ENCODE results near the gene TGM2.

The TGM2 gene

GRCh38 chr20:38173237-38174156, 8.4 kb upstream of the TGM2 start:
- Histone ChIP-seq H3K9me3 (replicated peaks; ENCODE audit: insufficient read depth, low read length) (no peaks in the 10 kb centered on the region), H4K20me1 (ENCODE audit: insufficient read depth, low read length) (no peaks in the 10 kb centered on the region), H3K4me3 (ENCODE audit: low read length) (no peak overlapping the region), H3K27ac (ENCODE audit: low read length) (no peak overlapping the region), H3K27me3 (replicated peaks; ENCODE audit: insufficient read depth, low read length) (0 out of 2 replicates have a peak, but pooled peaks cover 3% of the 10 kb centered on the region), H3K79me2 (ENCODE audit: low read length) (no peaks in the 10 kb centered on the region), H3K4me2 (ENCODE audit: low read depth, low read length) (no peak overlapping the region), H3K9me2 (replicated peaks; ENCODE audit: insufficient read depth, low read length) (no peaks in the 10 kb centered on the region), H3K4me1 (ENCODE audit: low read length) (peaks cover 10% of the 10 kb centered on the region; the same call in 1 of the 2 replicates), H2AFZ (ENCODE audit: low read length) (no peak overlapping the region), H3K9ac (ENCODE audit: low read length) (no peak overlapping the region), H3F3A (ENCODE audit: insufficient read depth, low read length) (no peaks in the 10 kb centered on the region), H3K36me3 (replicated peaks; ENCODE audit: insufficient read depth, low read length) (no peaks in the 10 kb centered on the region)
- TF ChIP-seq, protein P1, sequence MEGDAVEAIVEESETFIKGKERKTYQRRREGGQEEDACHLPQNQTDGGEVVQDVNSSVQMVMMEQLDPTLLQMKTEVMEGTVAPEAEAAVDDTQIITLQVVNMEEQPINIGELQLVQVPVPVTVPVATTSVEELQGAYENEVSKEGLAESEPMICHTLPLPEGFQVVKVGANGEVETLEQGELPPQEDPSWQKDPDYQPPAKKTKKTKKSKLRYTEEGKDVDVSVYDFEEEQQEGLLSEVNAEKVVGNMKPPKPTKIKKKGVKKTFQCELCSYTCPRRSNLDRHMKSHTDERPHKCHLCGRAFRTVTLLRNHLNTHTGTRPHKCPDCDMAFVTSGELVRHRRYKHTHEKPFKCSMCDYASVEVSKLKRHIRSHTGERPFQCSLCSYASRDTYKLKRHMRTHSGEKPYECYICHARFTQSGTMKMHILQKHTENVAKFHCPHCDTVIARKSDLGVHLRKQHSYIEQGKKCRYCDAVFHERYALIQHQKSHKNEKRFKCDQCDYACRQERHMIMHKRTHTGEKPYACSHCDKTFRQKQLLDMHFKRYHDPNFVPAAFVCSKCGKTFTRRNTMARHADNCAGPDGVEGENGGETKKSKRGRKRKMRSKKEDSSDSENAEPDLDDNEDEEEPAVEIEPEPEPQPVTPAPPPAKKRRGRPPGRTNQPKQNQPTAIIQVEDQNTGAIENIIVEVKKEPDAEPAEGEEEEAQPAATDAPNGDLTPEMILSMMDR (IDR thresholded peaks at IDR 0.05; ENCODE audit: low read length): no peak
- no peak for TF ChIP-seq EZH2phosphoT487 (IDR thresholded peaks at IDR 0.05; ENCODE audit: low read length)
- no peak for TF ChIP-seq EZH2 (optimal IDR thresholded peaks at IDR 0.05; ENCODE audit: low read depth, low read length)
- DNase-seq: no peak

DNA sequence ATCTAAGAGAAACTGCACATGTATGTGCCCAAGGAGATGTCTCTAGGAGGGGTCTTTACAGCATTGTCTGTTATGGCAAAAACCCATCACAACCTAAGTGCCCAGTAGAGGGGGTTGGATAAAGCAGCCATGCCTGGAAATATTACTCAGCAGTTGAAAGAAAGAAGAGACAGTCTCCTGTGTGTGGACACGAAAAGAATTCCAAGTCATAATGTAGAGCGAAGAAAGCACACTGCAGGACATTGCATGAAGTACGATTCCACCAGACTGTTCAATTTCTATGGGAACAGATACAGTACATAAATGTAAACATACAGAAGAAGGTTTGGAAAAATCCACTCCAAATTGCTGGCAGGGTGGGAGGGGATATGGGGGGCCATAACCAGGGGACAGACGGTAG, 7.3 kb upstream of the TGM2 start:
- no peak overlapping the region for H2AFZ ChIP-seq (ENCODE audit: low read length)
- no peaks in the 10 kb centered on the region for H3K9me2 ChIP-seq (replicated peaks; ENCODE audit: insufficient read depth, low read length)
- no peaks in the 10 kb centered on the region for H3F3A ChIP-seq (ENCODE audit: insufficient read depth, low read length)
- H3K4me1 ChIP-seq (ENCODE audit: low read length): peaks cover 10% of the 10 kb centered on the region; the same call in 1 of the 2 replicates
- DNase-seq: no peak
- no peaks in the 10 kb centered on the region for H3K27me3 ChIP-seq (replicated peaks; ENCODE audit: insufficient read depth, low read length)
- no peak overlapping the region for H3K4me3 ChIP-seq (ENCODE audit: low read length)
- H3K27ac ChIP-seq (ENCODE audit: low read length): no peak overlapping the region
- H3K4me2 ChIP-seq (ENCODE audit: low read depth, low read length): no peak overlapping the region
- no peak overlapping the region for H3K9ac ChIP-seq (ENCODE audit: low read length)
- H3K9me3 ChIP-seq (replicated peaks; ENCODE audit: insufficient read depth, low read length): no peaks in the 10 kb centered on the region
- no peaks in the 10 kb centered on the region for H3K36me3 ChIP-seq (replicated peaks; ENCODE audit: insufficient read depth, low read length)
- H3K79me2 ChIP-seq (ENCODE audit: low read length): no peaks in the 10 kb centered on the region
- no peaks in the 10 kb centered on the region for H4K20me1 ChIP-seq (ENCODE audit: insufficient read depth, low read length)
- TF ChIP-seq EZH2phosphoT487 (IDR thresholded peaks at IDR 0.05; ENCODE audit: low read length): no peak
- TF ChIP-seq, protein P1 (IDR thresholded peaks at IDR 0.05; ENCODE audit: low read length): no peak
- TF ChIP-seq EZH2 (optimal IDR thresholded peaks at IDR 0.05; ENCODE audit: low read depth, low read length): no peak

DNA sequence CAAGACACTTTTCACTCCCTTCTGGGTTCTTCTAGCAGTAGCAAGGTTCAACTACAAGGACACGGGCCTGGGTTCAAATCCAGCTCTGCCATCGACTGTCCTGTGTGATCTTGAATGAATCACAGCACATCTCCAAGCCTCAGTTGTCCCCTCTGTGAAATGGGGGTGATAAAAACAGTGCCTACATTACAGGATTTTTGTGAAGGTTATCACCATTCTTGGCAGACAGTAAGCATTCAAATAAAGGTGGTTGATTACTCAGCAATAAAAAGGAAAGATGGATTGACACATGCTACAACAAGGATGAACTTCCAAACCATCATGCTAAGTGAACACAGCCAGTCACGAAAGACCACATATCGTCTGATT, 6.6 kb upstream of the TGM2 start:
- H3K4me2 ChIP-seq (ENCODE audit: low read depth, low read length): no peak overlapping the region
- H3K27ac ChIP-seq (ENCODE audit: low read length): no peak overlapping the region
- no peaks in the 10 kb centered on the region for H3K79me2 ChIP-seq (ENCODE audit: low read length)
- no peak for DNase-seq
- peaks cover 10% of the 10 kb centered on the region; the same call in 1 of the 2 replicates for H3K4me1 ChIP-seq (ENCODE audit: low read length)
- no peak for TF ChIP-seq EZH2phosphoT487 (IDR thresholded peaks at IDR 0.05; ENCODE audit: low read length)
- TF ChIP-seq, protein P1 (IDR thresholded peaks at IDR 0.05; ENCODE audit: low read length): no peak
- TF ChIP-seq EZH2 (optimal IDR thresholded peaks at IDR 0.05; ENCODE audit: low read depth, low read length): no peak
- no peaks in the 10 kb centered on the region for H3K9me3 ChIP-seq (replicated peaks; ENCODE audit: insufficient read depth, low read length)
- no peaks in the 10 kb centered on the region for H3K36me3 ChIP-seq (replicated peaks; ENCODE audit: insufficient read depth, low read length)
- H4K20me1 ChIP-seq (ENCODE audit: insufficient read depth, low read length): no peaks in the 10 kb centered on the region
- H3K27me3 ChIP-seq (replicated peaks; ENCODE audit: insufficient read depth, low read length): no peaks in the 10 kb centered on the region
- H3F3A ChIP-seq (ENCODE audit: insufficient read depth, low read length): no peaks in the 10 kb centered on the region
- H3K4me3 ChIP-seq (ENCODE audit: low read length): no peak overlapping the region
- H3K9ac ChIP-seq (ENCODE audit: low read length): no peak overlapping the region
- H3K9me2 ChIP-seq (replicated peaks; ENCODE audit: insufficient read depth, low read length): no peaks in the 10 kb centered on the region
- no peak overlapping the region for H2AFZ ChIP-seq (ENCODE audit: low read length)
